HepG2 (cell line): Measurements from ENCODE around the gene CREBZF. TPM values are rescaled to one million over a fixed set of nuclear protein-coding genes. Genes with fewer than 3 reads are reported as not detected.

Experiments
- ATF7 ChIP-seq, 2 experiments: fragments of 450-650 bp in 1 of 2; sonication (generic) in 1 of 2; formaldehyde crosslinking in 1 of 2; IDR thresholded peaks; 2 replicates each; pipeline versions ENCODE4 v1.4.0 to v1.6.1; 2016 to 2020; ENCODE audit warnings: antibody characterized with exemption in 1 of 2, mild to moderate bottlenecking in 1 of 2, missing genetic modification reagents in 1 of 2
- HCFC1 ChIP-seq: fragments of 150-350 bp; IDR thresholded peaks from 2 replicates; pipeline ENCODE4 v1.6.1; 2014; ENCODE audit warnings: low read depth, low read length
- RARA ChIP-seq: IDR thresholded peaks from 2 replicates; pipeline ENCODE4 v1.6.1; 2016; ENCODE audit warnings: missing genetic modification reagents, missing compliant biosample characterization
- REPIN1 ChIP-seq: sonication (generic); formaldehyde crosslinking; IDR thresholded peaks from 2 replicates; pipeline ENCODE4 v1.8.0; 2022; ENCODE audit warnings: missing genetic modification reagents, low read depth, mild to moderate bottlenecking, borderline replicate concordance
- TARDBP ChIP-seq: sonication (generic); formaldehyde crosslinking; IDR thresholded peaks from 2 replicates; pipeline ENCODE4 v1.8.0; 2022; ENCODE audit warnings: mild to moderate bottlenecking, missing genetic modification reagents
- TFE3 ChIP-seq: IDR thresholded peaks from 2 replicates; pipeline ENCODE4 v1.6.1; 2016
- ZNF280D ChIP-seq: sonication (generic); formaldehyde crosslinking; IDR thresholded peaks from 2 replicates; pipeline ENCODE4 v1.5.1; 2020; ENCODE audit warnings: mild to moderate bottlenecking, missing genetic modification reagents
- ZNF569 ChIP-seq: sonication (generic); formaldehyde crosslinking; IDR thresholded peaks from 2 replicates; pipeline ENCODE4 v1.5.0; 2020; ENCODE audit warnings: mild to moderate bottlenecking, missing genetic modification reagents, moderate library complexity, borderline replicate concordance
- polyA plus RNA-seq, 8 experiments: library from polyadenylated mRNA; depleted of rRNA in 3 of 8; stranded (reverse) in 7 of 8; unstranded in 1 of 8; fragments of >200 nt; fragmentation: Illumina TruSeq in 4 of 8; extraction: Trizol in 4 of 8; gene quantifications; 2 replicates each; pipeline versions ENCODE4 v1.2.1 to v1.2.3, GENCODE V29; 2011 to 2016; ENCODE audit warnings: low read depth in 4 of 8, missing spikeins in 1 of 8, mixed read lengths in 1 of 8; ENCODE audit not compliant: insufficient read depth in 1 of 8
- total RNA-seq, 5 experiments: library from RNA; depleted of rRNA; stranded (reverse); fragments of >200 nt; fragmentation: Illumina TruSeq; extraction: Trizol; gene quantifications; 2 replicates each; pipeline ENCODE4 v1.2.3, GENCODE V29; 2016; ENCODE audit warnings: low read depth in 1 of 5
- TF ChIP-seq, protein P1 (sequence below): sonication (generic); formaldehyde crosslinking; IDR thresholded peaks from 2 replicates; pipeline ENCODE4 v1.4.0; 2020; ENCODE audit warnings: missing genetic modification reagents
- TF ChIP-seq, protein P2 (sequence below): sonication (generic); formaldehyde crosslinking; IDR thresholded peaks from 2 replicates; pipeline ENCODE4 v1.4.0; 2020; ENCODE audit warnings: mild to moderate bottlenecking, missing genetic modification reagents
- TF ChIP-seq, protein P3 (sequence below): sonication (generic); formaldehyde crosslinking; IDR thresholded peaks from 2 replicates; pipeline ENCODE4 v1.8.0; 2022; ENCODE audit warnings: missing genetic modification reagents, mild to moderate bottlenecking, inconsistent platforms, borderline replicate concordance
- TF ChIP-seq, protein P4 (sequence below): sonication (generic); formaldehyde crosslinking; IDR thresholded peaks from 2 replicates; pipeline ENCODE4 v1.8.0; 2022; ENCODE audit warnings: low read depth, missing genetic modification reagents

CREBZF gene
- total and polyA plus RNA-seq, 2 of the 13 experiments (the other 11 are each of a cell fraction or from before 2014, with no cell fraction given), result 30.6 to 43.1 TPM

DNA sequence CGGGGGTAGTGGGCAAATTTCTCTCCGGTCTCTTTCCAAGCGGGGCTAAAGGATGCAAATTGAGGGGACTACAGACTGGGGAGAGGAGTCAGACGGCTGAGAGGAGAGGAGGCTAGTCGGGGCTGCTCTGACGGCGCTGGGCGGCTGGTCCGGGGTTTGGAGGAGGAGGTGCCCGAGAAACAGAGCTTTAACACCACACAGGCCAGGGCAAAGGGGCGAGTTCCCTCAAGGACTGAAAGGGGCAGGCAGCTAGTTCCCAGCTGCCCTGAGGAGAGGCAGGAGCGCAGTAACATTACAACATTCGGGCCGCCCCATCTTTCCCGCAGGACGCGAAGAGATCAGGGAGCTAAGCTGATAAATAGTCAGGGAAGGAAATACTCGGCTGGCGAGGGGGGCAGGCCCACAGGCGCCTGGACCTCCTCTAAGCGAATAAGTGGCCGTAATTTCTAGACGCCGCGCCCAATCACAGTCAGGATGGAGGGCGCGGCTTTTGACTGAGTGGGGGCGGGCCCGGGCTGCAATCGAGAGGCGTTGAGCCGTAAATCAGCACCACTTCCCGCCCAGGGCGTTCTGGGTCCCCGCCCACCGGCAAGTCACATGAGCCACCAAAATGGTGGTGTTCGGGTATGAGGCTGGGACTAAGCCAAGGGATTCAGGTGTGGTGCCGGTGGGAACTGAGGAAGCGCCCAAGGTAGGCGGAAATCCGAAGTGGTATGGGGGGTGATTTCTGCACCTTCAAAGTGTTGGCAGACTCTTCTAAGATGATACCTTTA, 36.7 kb downstream of the CREBZF start, which contains the start of gene TMEM126B (continued):
- TF ChIP-seq TFE3 (CRISPR knock-in tag) (peak; percentile 96), TARDBP (CRISPR knock-in tag) (peak; percentile 62; the same call in 1 of the 2 replicates), RARA (CRISPR knock-in tag) (peak; percentile 19; the same call in 1 of the 2 replicates), HCFC1 (0 out of 2 replicates have a peak, but pooled peaks have one; percentile 27), REPIN1 (CRISPR knock-in tag) (peak; percentile 83), ATF7 (IDR thresholded peaks at IDR 0.05) (no peak), ATF7 (CRISPR knock-in tag; IDR thresholded peaks at IDR 0.05) (no peak), ZNF569 (CRISPR knock-in tag) (no peak), ZNF280D (CRISPR knock-in tag) (no peak)
- TF ChIP-seq, protein P1, sequence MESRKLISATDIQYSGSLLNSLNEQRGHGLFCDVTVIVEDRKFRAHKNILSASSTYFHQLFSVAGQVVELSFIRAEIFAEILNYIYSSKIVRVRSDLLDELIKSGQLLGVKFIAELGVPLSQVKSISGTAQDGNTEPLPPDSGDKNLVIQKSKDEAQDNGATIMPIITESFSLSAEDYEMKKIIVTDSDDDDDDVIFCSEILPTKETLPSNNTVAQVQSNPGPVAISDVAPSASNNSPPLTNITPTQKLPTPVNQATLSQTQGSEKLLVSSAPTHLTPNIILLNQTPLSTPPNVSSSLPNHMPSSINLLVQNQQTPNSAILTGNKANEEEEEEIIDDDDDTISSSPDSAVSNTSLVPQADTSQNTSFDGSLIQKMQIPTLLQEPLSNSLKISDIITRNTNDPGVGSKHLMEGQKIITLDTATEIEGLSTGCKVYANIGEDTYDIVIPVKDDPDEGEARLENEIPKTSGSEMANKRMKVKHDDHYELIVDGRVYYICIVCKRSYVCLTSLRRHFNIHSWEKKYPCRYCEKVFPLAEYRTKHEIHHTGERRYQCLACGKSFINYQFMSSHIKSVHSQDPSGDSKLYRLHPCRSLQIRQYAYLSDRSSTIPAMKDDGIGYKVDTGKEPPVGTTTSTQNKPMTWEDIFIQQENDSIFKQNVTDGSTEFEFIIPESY (CRISPR knock-in tag), result no peak
- TF ChIP-seq, protein P2, sequence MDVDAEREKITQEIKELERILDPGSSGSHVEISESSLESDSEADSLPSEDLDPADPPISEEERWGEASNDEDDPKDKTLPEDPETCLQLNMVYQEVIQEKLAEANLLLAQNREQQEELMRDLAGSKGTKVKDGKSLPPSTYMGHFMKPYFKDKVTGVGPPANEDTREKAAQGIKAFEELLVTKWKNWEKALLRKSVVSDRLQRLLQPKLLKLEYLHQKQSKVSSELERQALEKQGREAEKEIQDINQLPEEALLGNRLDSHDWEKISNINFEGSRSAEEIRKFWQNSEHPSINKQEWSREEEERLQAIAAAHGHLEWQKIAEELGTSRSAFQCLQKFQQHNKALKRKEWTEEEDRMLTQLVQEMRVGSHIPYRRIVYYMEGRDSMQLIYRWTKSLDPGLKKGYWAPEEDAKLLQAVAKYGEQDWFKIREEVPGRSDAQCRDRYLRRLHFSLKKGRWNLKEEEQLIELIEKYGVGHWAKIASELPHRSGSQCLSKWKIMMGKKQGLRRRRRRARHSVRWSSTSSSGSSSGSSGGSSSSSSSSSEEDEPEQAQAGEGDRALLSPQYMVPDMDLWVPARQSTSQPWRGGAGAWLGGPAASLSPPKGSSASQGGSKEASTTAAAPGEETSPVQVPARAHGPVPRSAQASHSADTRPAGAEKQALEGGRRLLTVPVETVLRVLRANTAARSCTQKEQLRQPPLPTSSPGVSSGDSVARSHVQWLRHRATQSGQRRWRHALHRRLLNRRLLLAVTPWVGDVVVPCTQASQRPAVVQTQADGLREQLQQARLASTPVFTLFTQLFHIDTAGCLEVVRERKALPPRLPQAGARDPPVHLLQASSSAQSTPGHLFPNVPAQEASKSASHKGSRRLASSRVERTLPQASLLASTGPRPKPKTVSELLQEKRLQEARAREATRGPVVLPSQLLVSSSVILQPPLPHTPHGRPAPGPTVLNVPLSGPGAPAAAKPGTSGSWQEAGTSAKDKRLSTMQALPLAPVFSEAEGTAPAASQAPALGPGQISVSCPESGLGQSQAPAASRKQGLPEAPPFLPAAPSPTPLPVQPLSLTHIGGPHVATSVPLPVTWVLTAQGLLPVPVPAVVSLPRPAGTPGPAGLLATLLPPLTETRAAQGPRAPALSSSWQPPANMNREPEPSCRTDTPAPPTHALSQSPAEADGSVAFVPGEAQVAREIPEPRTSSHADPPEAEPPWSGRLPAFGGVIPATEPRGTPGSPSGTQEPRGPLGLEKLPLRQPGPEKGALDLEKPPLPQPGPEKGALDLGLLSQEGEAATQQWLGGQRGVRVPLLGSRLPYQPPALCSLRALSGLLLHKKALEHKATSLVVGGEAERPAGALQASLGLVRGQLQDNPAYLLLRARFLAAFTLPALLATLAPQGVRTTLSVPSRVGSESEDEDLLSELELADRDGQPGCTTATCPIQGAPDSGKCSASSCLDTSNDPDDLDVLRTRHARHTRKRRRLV (CRISPR knock-in tag), result no peak
- TF ChIP-seq, protein P3, sequence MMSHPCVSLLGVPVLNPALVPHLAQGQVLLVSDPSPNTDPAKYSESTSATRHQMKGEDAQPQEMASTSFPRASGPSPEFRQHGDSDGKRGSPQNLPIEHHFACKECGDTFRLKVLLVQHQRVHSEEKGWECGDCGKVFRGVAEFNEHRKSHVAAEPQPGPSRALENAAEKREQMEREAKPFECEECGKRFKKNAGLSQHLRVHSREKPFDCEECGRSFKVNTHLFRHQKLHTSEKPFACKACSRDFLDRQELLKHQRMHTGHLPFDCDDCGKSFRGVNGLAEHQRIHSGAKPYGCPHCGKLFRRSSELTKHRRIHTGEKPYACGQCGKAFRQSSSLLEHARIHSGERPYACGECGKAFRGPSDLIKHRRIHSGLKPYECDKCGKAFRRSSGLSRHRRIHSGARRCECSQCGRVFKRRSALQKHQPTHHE (CRISPR knock-in tag), result peak; percentile 83; the same call in 1 of the 2 replicates
- TF ChIP-seq, protein P4, sequence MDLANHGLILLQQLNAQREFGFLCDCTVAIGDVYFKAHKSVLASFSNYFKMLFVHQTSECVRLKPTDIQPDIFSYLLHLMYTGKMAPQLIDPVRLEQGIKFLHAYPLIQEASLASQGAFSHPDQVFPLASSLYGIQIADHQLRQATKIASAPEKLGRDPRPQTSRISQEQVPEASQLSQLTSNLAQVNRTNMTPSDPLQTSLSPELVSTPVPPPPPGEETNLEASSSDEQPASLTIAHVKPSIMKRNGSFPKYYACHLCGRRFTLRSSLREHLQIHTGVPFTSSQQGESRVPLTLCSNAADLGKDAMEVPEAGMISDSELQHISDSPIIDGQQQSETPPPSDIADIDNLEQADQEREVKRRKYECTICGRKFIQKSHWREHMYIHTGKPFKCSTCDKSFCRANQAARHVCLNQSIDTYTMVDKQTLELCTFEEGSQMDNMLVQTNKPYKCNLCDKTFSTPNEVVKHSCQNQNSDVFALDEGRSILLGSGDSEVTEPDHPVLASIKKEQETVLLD (CRISPR knock-in tag), result no peak
